ENCODE measurements around the gene CMA1.
"Not testable (repeated sequence)": the region's sequence is repeated elsewhere in the genome, so short reads cannot be mapped to it uniquely, and the experiment has no call there.

The CMA1 gene

GRCh38 chr14:24506443-24506842 lies 1.6 kb downstream of the CMA1 start:
- H3K4me1 ChIP-seq (ENCODE audit: control insufficient read depth in 5 of 5, insufficient read depth in 5 of 5, low read length in 5 of 5): no peaks in the 10 kb centered on the region
- H3K27ac ChIP-seq (ENCODE audit: low read depth, low read length): no peak overlapping the region
- no peak overlapping the region for H3K4me3 ChIP-seq (ENCODE audit: low read depth in 1 of 5, low read length in 5 of 5)
- no peaks in the 10 kb centered on the region for H3K36me3 ChIP-seq (ENCODE audit: control insufficient read depth in 5 of 5, insufficient read depth in 5 of 5, low read length in 5 of 5)
- no peaks in the 10 kb centered on the region for H3K27me3 ChIP-seq (ENCODE audit: control insufficient read depth in 5 of 5, insufficient read depth in 4 of 5, low read length in 5 of 5)
- no peak overlapping the region for H3K9ac ChIP-seq (ENCODE audit: low read length in 5 of 5)
- H3K9me3 ChIP-seq (ENCODE audit: control insufficient read depth in 5 of 5, low read length in 5 of 5): no peaks in the 10 kb centered on the region

- Histone ChIP-seq H3K4me3 (ENCODE audit: low read depth in 1 of 5, low read length in 5 of 5) (no peak overlapping the region), H3K27me3 (ENCODE audit: control insufficient read depth in 5 of 5, insufficient read depth in 4 of 5, low read length in 5 of 5) (no peaks in the 10 kb centered on the region), H3K9me3 (ENCODE audit: control insufficient read depth in 5 of 5, low read length in 5 of 5) (no peaks in the 10 kb centered on the region), H3K36me3 (ENCODE audit: control insufficient read depth in 5 of 5, insufficient read depth in 5 of 5, low read length in 5 of 5) (no peaks in the 10 kb centered on the region), H3K27ac (ENCODE audit: low read depth, low read length) (no peak overlapping the region), H3K4me1 (ENCODE audit: control insufficient read depth in 5 of 5, insufficient read depth in 5 of 5, low read length in 5 of 5) (no peaks in the 10 kb centered on the region), H3K9ac (ENCODE audit: low read length in 5 of 5) (no peak overlapping the region)
Observed at GRCh38 chr14:24504425-24504950, 3.6 kb downstream of the CMA1 start.

DNA sequence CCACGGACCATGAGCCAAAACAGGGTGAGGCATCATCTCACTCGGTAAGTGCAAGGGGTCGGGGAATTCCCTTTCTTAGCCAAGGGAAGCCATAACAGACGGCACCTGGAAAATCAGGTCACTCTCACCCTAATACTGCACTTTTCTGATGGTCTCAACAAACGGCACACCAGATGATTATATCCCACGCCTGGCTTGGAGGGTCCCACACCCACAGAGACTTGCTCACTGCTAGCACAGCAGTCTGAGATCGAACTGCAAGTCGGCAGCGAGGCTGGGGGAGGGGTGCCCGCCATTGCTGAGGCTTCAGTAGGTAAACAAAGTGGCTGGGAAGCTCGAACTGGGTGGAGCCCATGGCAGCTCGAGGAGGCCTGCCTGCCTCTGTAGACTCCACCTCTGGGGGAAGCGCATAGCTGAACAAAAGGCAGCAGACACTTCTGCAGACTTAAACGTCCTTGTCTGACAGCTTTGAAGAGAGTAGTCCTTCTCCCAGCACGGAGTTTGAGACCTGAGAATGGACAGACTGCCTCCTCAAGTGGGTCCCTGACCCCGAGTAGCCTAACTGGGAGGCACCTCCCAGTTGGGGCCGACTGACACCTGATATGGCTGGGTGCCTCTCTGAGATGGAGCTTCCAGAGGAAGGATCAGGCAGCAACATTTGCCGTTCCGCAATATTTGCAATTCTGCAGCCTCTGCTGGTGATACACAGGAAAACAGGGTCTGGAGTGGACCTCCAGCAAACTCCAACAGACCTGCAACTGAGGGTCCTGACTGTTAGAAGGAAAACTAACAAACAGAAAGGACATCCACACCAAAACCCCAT lies 16.3 kb downstream of the CMA1 start:
- not testable (repeated sequence) for H3K27me3 ChIP-seq (ENCODE audit: control insufficient read depth in 5 of 5, insufficient read depth in 4 of 5, low read length in 5 of 5); H3K27ac ChIP-seq (ENCODE audit: low read depth, low read length); H3K4me1 ChIP-seq (ENCODE audit: control insufficient read depth in 5 of 5, insufficient read depth in 5 of 5, low read length in 5 of 5); H3K4me3 ChIP-seq (ENCODE audit: low read depth in 1 of 5, low read length in 5 of 5); H3K9me3 ChIP-seq (ENCODE audit: control insufficient read depth in 5 of 5, low read length in 5 of 5); H3K9ac ChIP-seq (ENCODE audit: low read length in 5 of 5); H3K36me3 ChIP-seq (ENCODE audit: control insufficient read depth in 5 of 5, insufficient read depth in 5 of 5, low read length in 5 of 5)

- H3K27me3 ChIP-seq (ENCODE audit: control insufficient read depth in 5 of 5, insufficient read depth in 4 of 5, low read length in 5 of 5): peaks cover 0 to 2% (median 0%) of the 10 kb centered on the region in 5 donors
- no peak overlapping the region for H3K4me3 ChIP-seq (ENCODE audit: low read depth in 1 of 5, low read length in 5 of 5)
- no peak overlapping the region for H3K9ac ChIP-seq (ENCODE audit: low read length in 5 of 5)
- H3K9me3 ChIP-seq (ENCODE audit: control insufficient read depth in 5 of 5, low read length in 5 of 5): peaks cover 0 to 8% (median 0%) of the 10 kb centered on the region in 5 donors
- H3K4me1 ChIP-seq (ENCODE audit: control insufficient read depth in 5 of 5, insufficient read depth in 5 of 5, low read length in 5 of 5): peaks cover 0 to 6% (median 0%) of the 10 kb centered on the region in 5 donors
- H3K36me3 ChIP-seq (ENCODE audit: control insufficient read depth in 5 of 5, insufficient read depth in 5 of 5, low read length in 5 of 5): no peaks in the 10 kb centered on the region
- H3K27ac ChIP-seq (ENCODE audit: low read depth, low read length): no peak overlapping the region
Observed at GRCh38 chr14:24483604-24484252, 24.3 kb downstream of the CMA1 start.

DNA sequence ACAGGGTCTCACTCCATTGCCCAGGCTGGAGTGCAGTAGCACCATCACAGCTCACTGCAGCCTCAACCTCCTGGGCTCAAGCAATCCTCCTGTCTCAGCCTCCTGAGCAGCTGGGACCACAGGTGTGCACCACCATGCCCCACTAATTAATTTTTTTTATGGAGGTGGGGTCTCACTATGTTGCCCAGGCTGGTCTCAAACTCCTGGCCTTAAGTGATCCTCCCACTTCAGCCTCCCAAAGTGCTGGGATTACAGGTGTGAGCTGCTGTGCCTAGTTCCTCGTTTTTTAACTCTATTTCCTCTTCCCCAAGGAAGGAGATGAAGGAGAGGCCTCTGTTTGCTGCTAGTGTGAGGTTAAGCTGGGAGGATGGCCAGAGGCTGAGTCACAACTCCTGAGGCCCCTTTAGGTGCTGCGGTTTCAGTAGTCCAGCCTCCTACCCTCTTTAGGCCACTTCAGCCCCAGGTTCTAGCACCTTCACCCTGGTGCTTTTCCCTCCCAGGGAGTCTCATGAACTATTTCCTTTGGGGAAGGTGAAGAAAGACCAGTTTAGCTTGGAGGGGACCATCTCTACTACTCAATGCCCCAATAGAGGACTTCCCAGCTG lies 25.3 kb downstream of the CMA1 start:
- H3K4me3 ChIP-seq (ENCODE audit: low read depth in 1 of 5, low read length in 5 of 5); H3K27ac ChIP-seq (ENCODE audit: low read depth, low read length); H3K27me3 ChIP-seq (ENCODE audit: control insufficient read depth in 5 of 5, insufficient read depth in 4 of 5, low read length in 5 of 5); H3K9me3 ChIP-seq (ENCODE audit: control insufficient read depth in 5 of 5, low read length in 5 of 5); H3K9ac ChIP-seq (ENCODE audit: low read length in 5 of 5); H3K4me1 ChIP-seq (ENCODE audit: control insufficient read depth in 5 of 5, insufficient read depth in 5 of 5, low read length in 5 of 5); H3K36me3 ChIP-seq (ENCODE audit: control insufficient read depth in 5 of 5, insufficient read depth in 5 of 5, low read length in 5 of 5): not testable (repeated sequence)

GRCh38 chr14:24481622-24482324 lies 26.3 kb downstream of the CMA1 start:
- no peak overlapping the region for H3K27ac ChIP-seq (ENCODE audit: low read depth, low read length)
- no peak overlapping the region for H3K4me3 ChIP-seq (ENCODE audit: low read depth in 1 of 5, low read length in 5 of 5)
- peak overlapping the region in 1 of 5 donors; percentile 46 for H3K9ac ChIP-seq (ENCODE audit: low read length in 5 of 5)
- H3K27me3 ChIP-seq (ENCODE audit: control insufficient read depth in 5 of 5, insufficient read depth in 4 of 5, low read length in 5 of 5): peaks cover 0 to 2% (median 0%) of the 10 kb centered on the region in 5 donors
- peaks cover 0 to 6% (median 0%) of the 10 kb centered on the region in 5 donors for H3K4me1 ChIP-seq (ENCODE audit: control insufficient read depth in 5 of 5, insufficient read depth in 5 of 5, low read length in 5 of 5)
- no peaks in the 10 kb centered on the region for H3K36me3 ChIP-seq (ENCODE audit: control insufficient read depth in 5 of 5, insufficient read depth in 5 of 5, low read length in 5 of 5)
- peaks cover 0 to 8% (median 0%) of the 10 kb centered on the region in 5 donors for H3K9me3 ChIP-seq (ENCODE audit: control insufficient read depth in 5 of 5, low read length in 5 of 5)

- not testable (repeated sequence) for H3K27ac ChIP-seq (ENCODE audit: low read depth, low read length); H3K36me3 ChIP-seq (ENCODE audit: control insufficient read depth in 5 of 5, insufficient read depth in 5 of 5, low read length in 5 of 5); H3K27me3 ChIP-seq (ENCODE audit: control insufficient read depth in 5 of 5, insufficient read depth in 4 of 5, low read length in 5 of 5); H3K9me3 ChIP-seq (ENCODE audit: control insufficient read depth in 5 of 5, low read length in 5 of 5); H3K4me3 ChIP-seq (ENCODE audit: low read depth in 1 of 5, low read length in 5 of 5); H3K9ac ChIP-seq (ENCODE audit: low read length in 5 of 5); H3K4me1 ChIP-seq (ENCODE audit: control insufficient read depth in 5 of 5, insufficient read depth in 5 of 5, low read length in 5 of 5)
Observed at GRCh38 chr14:24479999-24480398, 28.1 kb downstream of the CMA1 start.

DNA sequence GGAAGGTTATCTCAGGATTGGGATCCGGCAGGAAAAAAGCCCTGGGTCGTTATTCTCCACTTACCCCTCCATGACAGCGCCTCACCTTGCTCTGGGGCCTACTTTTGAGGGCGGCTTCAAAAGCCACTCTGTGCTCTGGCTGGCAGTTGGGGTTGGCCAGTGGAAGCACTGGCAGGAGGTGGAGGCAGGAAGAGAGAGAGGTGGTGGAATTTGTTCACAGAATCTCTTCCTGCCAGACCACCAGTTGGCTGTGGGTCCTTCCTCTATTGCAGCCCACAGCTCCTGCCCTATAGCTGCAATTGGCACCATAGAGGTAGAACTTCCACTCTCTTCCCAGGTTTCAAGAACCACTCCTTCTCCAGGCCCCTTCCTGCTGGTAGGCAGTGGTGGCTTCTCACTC lies 32.8 kb downstream of the CMA1 start:
- Histone ChIP-seq H3K27me3 (ENCODE audit: control insufficient read depth in 5 of 5, insufficient read depth in 4 of 5, low read length in 5 of 5) (no peaks in the 10 kb centered on the region), H3K9ac (ENCODE audit: low read length in 5 of 5) (no peak overlapping the region), H3K36me3 (ENCODE audit: control insufficient read depth in 5 of 5, insufficient read depth in 5 of 5, low read length in 5 of 5) (peaks cover 0 to 5% (median 0%) of the 10 kb centered on the region in 5 donors), H3K27ac (ENCODE audit: low read depth, low read length) (no peak overlapping the region), H3K9me3 (ENCODE audit: control insufficient read depth in 5 of 5, low read length in 5 of 5) (peaks cover 0 to 4% (median 0%) of the 10 kb centered on the region in 5 donors), H3K4me1 (ENCODE audit: control insufficient read depth in 5 of 5, insufficient read depth in 5 of 5, low read length in 5 of 5) (no peaks in the 10 kb centered on the region), H3K4me3 (ENCODE audit: low read depth in 1 of 5, low read length in 5 of 5) (no peak overlapping the region)

GRCh38 chr14:24473211-24473610 lies 34.9 kb downstream of the CMA1 start:
- Histone ChIP-seq H3K27me3 (ENCODE audit: control insufficient read depth in 5 of 5, insufficient read depth in 4 of 5, low read length in 5 of 5) (no peaks in the 10 kb centered on the region), H3K27ac (ENCODE audit: low read depth, low read length) (no peak overlapping the region), H3K9ac (ENCODE audit: low read length in 5 of 5) (no peak overlapping the region), H3K9me3 (ENCODE audit: control insufficient read depth in 5 of 5, low read length in 5 of 5) (peaks cover 0 to 4% (median 0%) of the 10 kb centered on the region in 5 donors), H3K36me3 (ENCODE audit: control insufficient read depth in 5 of 5, insufficient read depth in 5 of 5, low read length in 5 of 5) (peaks cover 0 to 5% (median 0%) of the 10 kb centered on the region in 5 donors), H3K4me3 (ENCODE audit: low read depth in 1 of 5, low read length in 5 of 5) (no peak overlapping the region), H3K4me1 (ENCODE audit: control insufficient read depth in 5 of 5, insufficient read depth in 5 of 5, low read length in 5 of 5) (no peaks in the 10 kb centered on the region)
